ENCODE results near the gene MAEA. TPM values are rescaled to one million over a fixed set of nuclear protein-coding genes. Genes with fewer than 3 reads are reported as not detected.

The MAEA gene
- total and polyA plus RNA-seq, 2 of the 8 experiments (the other 6 are each of a cell fraction or from before 2014, with no cell fraction given) = 75.8 to 133 TPM

DNA sequence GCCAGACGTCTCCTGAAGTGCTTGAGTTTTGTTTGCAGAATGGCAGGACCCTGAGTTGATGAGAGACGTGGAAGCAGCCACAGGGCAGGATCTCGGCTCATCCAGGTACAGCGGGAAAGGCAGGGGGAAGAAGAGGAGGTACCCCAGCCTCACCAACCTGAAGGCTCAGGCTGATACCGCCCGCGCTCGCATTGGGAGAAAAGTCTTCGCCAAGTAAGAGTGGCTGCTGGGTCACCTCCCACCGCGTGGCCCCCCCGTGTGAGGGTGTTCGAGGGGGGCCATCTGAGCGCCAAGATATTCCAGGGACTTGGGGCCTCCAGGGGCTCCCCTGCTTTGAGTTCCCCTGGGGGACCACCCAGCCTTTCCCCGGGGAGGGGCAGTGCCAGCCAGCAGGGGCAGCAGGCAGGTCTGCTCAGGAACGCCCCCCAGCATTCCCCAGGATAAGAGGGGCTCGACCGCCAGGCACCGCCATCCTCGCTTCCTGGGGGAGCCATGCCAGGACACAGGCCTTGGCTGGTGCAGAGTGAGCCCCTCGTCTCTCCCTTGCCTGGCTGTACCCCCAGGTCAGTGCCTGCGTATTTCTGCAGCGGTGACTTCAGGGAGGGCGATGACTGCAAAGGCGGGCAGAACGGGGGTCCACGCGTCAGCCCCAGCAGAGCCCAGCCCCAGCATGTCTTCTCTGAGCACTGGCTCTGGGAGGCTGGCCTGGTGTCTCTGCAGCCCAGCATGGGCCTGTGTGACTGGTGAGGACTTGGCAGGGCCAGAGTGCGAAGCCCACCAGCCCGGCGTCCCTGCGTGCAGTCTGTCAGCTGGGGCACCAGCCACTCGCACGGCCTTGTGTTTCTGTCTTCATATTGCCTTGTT is 94.3 kb downstream of the MAEA start:
- no peak overlapping the region for H4K91ac ChIP-seq (replicated peaks; ENCODE audit: insufficient read length, low read length)
- no peak overlapping the region for H2BK12ac ChIP-seq (ENCODE audit: low read depth, low read length)
- H3K4me2 ChIP-seq (ENCODE audit: insufficient read depth in 1 of 2, low read depth in 2 of 2, low read length in 2 of 2) = no peak overlapping the region
- no peak overlapping the region for H2BK20ac ChIP-seq (ENCODE audit: low read length)
- no peak overlapping the region for H2AK5ac ChIP-seq (ENCODE audit: low read depth, low read length)
- H3K9me3 ChIP-seq (ENCODE audit: insufficient read depth in 2 of 2, low read depth in 1 of 2, low read length in 1 of 2) = no peaks in the 10 kb centered on the region
- no peak overlapping the region for H2BK15ac ChIP-seq (ENCODE audit: low read length)
- peaks cover 0 to 8% (median 3%) of the 10 kb centered on the region in 4 experiments; a peak in 3 of 8 replicates for H3K36me3 ChIP-seq (ENCODE audit: control insufficient read depth in 2 of 4, insufficient read depth in 4 of 4, low read length in 3 of 4)
- H3K9ac ChIP-seq (replicated peaks in 1 of 4; ENCODE audit: extremely low read depth in 1 of 4, low read depth in 3 of 4, low read length in 3 of 4) = no peak overlapping the region
- no peaks in the 10 kb centered on the region for H3K23me2 ChIP-seq (ENCODE audit: low read depth, low read length)
- H3K79me1 ChIP-seq (ENCODE audit: low read depth, low read length) = no peaks in the 10 kb centered on the region
- no peaks in the 10 kb centered on the region for H3K27me3 ChIP-seq (replicated peaks in 1 of 4; ENCODE audit: control insufficient read depth in 3 of 4, extremely low read depth in 1 of 4, insufficient read depth in 3 of 4, low read length in 3 of 4)
- no peak overlapping the region for H4K8ac ChIP-seq (ENCODE audit: extremely low read depth, insufficient read depth, low read length)
- no peak overlapping the region for H2BK5ac ChIP-seq (ENCODE audit: low read depth, low read length)
- WGBS, 2 experiments (ENCODE audit: extremely low coverage in 1 of 2, insufficient coverage in 1 of 2, insufficient read length in 1 of 2, insufficient replicate concordance in 2 of 2, low coverage in 1 of 2, low lambda C conversion rate in 2 of 2, missing lambda C conversion rate in 1 of 2) = 89% methylated on average over 20 of the region's 34 CpGs; no CpG with 5 or more reads in 1 of the 2 experiments
- H3K27ac ChIP-seq (ENCODE audit: low read depth, low read length) = no peak overlapping the region
- H3K4me1 ChIP-seq (replicated peaks in 1 of 4; ENCODE audit: control insufficient read depth in 3 of 4, insufficient read depth in 4 of 4, low read length in 3 of 4) = no peaks in the 10 kb centered on the region
- H2AFZ ChIP-seq (ENCODE audit: low read length) = no peak overlapping the region
- H3K14ac ChIP-seq (ENCODE audit: insufficient read length) = no peak overlapping the region
- H4K5ac ChIP-seq (ENCODE audit: insufficient read length, low read depth, low read length) = no peak overlapping the region
- no peak overlapping the region for H3K18ac ChIP-seq (ENCODE audit: extremely low read depth, low read length)
- DNase-seq (ENCODE audit: low read depth in 1 of 2, low spot score in 2 of 2) (no peak), FAIRE-seq (no peak)
- peaks cover 0 to 2% of the 10 kb centered on the region in 2 experiments for H4K20me1 ChIP-seq (replicated peaks in 1 of 2; ENCODE audit: control insufficient read depth in 1 of 2, insufficient read depth in 2 of 2, low read length in 2 of 2)
- no peak overlapping the region for H3K56ac ChIP-seq (replicated peaks; ENCODE audit: insufficient read length, low read depth, low read length)
- no peaks in the 10 kb centered on the region for H3K79me2 ChIP-seq (ENCODE audit: control insufficient read depth in 1 of 2, insufficient read depth in 2 of 2, low read length in 2 of 2)
- no peak overlapping the region for H2BK120ac ChIP-seq (replicated peaks; ENCODE audit: low read depth, low read length)
- H3K4me3 ChIP-seq (ENCODE audit: extremely low read depth in 1 of 4, insufficient read depth in 2 of 4, low read depth in 3 of 4, low read length in 4 of 4) = no peak overlapping the region
- H3K4ac ChIP-seq (replicated peaks; ENCODE audit: insufficient read length, low read depth, low read length) = no peak overlapping the region
- POLR2A ChIA-PET (ENCODE audit: partially characterized antibody) = no interaction called here
- no peak overlapping the region for H3K23ac ChIP-seq (ENCODE audit: insufficient read length)
- CTCF ChIA-PET (ENCODE audit: partially characterized antibody) = interaction anchor here (1.0 kb wide), 1 partner anchor 19 kb away, joined by 4 read pairs; no protein-coding TSS in a partner anchor
- TF ChIP-seq POLR2A (IDR thresholded peaks at IDR 0.05; ENCODE audit: control extremely low read depth in 1 of 2, low read depth in 2 of 2, low read length in 2 of 2) = no peak
- TF ChIP-seq RBBP5 (IDR thresholded peaks at IDR 0.05; ENCODE audit: borderline replicate concordance, low read depth, low read length) = no peak
- no peak for TF ChIP-seq SP4 (IDR thresholded peaks at IDR 0.05; ENCODE audit: low read length)
- TF ChIP-seq EGR1 (IDR thresholded peaks at IDR 0.05; ENCODE audit: borderline replicate concordance, low read depth, low read length) = no peak
- TF ChIP-seq POLR2AphosphoS5 (IDR thresholded peaks at IDR 0.05; ENCODE audit: low read depth, low read length) = no peak
- no peak for TF ChIP-seq CHD2 (IDR thresholded peaks at IDR 0.05; ENCODE audit: low read length)
- no peak for TF ChIP-seq MAFK (IDR thresholded peaks at IDR 0.05; ENCODE audit: low read depth, low read length)
- no peak for TF ChIP-seq ZNF274 (IDR thresholded peaks at IDR 0.05; ENCODE audit: borderline replicate concordance, extremely low read depth, low read length)
- TF ChIP-seq TAF1 (IDR thresholded peaks at IDR 0.05; ENCODE audit: low read depth, low read length) = no peak
- no peak for TF ChIP-seq BCL11A (IDR thresholded peaks at IDR 0.05; ENCODE audit: low read depth in 2 of 2, low read length in 2 of 2)
- TF ChIP-seq SIRT6 (IDR thresholded peaks at IDR 0.05; ENCODE audit: low read length) = no peak

Data from H1 (cell line).